ENCODE results near the gene KIAA1328.

Gene KIAA1328

DNA sequence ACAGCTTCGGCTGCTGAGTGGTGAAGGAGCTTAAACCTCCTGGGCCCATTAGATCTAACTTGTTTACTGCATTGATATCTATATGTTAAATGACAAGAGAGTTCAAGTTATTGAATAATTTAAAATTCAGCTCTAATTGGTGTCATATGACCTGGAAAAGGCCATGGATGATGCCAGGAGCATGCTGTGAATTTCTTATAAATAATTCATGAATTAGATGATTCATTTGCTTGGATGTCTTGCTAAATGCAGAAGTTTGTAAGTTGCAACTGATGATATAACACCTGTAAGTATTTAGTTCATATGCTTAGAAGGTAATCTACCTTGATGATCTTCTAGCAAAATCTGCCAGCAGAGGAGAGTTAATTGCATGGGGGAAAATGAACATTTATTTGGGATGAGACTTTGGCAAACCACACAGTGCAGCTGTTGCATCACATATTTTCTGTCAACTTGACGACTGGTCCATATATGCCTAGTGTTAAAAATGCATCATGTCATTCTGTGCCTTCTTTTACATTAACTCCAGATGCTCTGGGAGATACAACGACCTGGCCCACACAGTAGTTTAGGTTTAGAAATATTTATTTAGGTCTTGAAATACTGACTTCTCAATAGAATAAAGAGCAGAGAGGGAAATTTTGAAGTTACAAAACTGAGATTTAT, 226.3 kb downstream of the KIAA1328 start:
- TF ChIP-seq, protein P1, sequence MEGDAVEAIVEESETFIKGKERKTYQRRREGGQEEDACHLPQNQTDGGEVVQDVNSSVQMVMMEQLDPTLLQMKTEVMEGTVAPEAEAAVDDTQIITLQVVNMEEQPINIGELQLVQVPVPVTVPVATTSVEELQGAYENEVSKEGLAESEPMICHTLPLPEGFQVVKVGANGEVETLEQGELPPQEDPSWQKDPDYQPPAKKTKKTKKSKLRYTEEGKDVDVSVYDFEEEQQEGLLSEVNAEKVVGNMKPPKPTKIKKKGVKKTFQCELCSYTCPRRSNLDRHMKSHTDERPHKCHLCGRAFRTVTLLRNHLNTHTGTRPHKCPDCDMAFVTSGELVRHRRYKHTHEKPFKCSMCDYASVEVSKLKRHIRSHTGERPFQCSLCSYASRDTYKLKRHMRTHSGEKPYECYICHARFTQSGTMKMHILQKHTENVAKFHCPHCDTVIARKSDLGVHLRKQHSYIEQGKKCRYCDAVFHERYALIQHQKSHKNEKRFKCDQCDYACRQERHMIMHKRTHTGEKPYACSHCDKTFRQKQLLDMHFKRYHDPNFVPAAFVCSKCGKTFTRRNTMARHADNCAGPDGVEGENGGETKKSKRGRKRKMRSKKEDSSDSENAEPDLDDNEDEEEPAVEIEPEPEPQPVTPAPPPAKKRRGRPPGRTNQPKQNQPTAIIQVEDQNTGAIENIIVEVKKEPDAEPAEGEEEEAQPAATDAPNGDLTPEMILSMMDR (IDR thresholded peaks at IDR 0.05; ENCODE audit: low read depth, low read length): no peak
- H3K4me3 ChIP-seq (ENCODE audit: low read depth, low read length): no peak overlapping the region

DNA sequence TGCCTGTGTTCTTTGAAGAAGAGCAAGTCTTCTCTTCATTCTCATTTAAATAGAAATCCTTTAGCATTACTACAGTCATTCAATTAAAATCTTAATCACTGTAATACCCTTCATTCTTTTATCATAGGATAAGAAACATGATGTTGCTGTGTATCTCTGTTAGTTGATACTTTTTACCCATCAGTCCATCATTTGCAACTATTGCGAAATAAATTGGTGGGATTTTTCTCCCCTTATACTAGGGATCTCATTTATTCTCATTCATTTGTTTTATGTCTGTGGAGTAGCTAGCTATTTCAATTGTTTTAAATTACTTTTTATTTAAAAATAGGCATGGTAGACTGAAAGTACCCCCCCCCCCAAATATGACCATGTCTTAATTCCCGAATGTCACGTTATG, 235.3 kb downstream of the KIAA1328 start:
- H3K4me3 ChIP-seq (ENCODE audit: low read depth, low read length): no peak overlapping the region
- TF ChIP-seq, protein P1 (IDR thresholded peaks at IDR 0.05; ENCODE audit: low read depth, low read length): no peak

DNA sequence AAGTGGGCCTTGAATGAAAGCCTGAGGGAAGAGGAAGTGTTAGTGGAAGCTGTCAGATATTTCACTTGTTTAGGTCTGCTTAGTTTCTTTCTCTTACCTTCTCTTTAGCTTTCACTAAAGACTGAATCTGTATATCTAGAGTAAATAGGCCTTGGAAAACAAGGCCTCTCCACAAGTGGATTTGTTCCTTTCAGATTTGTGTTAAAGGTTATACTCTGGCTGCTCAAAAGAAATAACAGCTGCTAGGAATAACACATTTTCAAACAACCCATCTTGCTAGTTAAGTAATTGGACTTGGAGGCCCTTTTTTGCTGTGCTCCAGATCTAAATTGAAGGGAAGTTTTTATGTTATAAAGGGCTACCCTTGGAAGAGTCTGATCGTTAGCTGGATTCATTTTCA, 236.3 kb downstream of the KIAA1328 start:
- TF ChIP-seq, protein P1 (IDR thresholded peaks at IDR 0.05; ENCODE audit: low read depth, low read length): no peak
- no peak overlapping the region for H3K4me3 ChIP-seq (ENCODE audit: low read depth, low read length)

DNA sequence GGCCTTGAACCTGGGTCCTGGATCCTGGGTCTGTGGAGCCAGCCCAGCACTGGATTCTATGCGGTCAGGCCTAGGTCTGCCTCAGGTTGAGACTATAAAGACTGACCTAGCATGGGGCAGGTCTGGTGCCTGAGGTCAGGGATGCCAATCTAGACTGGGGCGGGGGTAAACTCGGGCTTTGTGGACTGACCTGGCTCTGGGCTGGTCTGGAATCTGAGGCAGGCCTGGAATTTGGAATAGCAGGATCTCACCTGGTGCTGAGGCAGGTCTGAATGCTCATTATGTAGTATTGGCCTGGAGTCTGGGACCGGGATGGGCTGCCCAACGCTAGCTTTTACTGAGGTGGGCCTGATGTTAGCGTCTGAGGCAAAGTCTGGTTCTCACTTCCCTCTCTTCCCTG, 256.0 kb downstream of the KIAA1328 start:
- no peak overlapping the region for H3K4me3 ChIP-seq (ENCODE audit: low read depth, low read length)
- TF ChIP-seq, protein P1 (IDR thresholded peaks at IDR 0.05; ENCODE audit: low read depth, low read length): no peak

DNA sequence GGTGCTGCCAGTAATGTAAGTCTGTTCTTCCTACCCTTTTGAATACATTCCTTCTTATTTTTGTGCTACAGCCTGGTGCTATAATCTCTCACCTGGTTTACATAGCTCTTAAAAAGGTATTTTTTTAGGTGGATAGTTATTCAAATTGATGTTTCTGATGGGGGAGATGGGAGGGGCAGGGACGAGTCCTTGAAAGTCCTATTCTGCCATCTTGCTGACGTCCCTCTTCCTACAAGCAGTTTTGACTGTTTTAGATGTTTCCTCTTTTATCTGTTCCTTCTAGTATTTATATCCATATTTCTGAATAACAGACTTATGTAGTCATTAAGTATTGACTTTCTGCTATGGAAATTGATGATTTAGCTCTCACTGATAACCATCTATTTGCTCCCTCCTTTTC, 256.4 kb downstream of the KIAA1328 start:
- H3K4me3 ChIP-seq (ENCODE audit: low read depth, low read length): no peak overlapping the region
- TF ChIP-seq, protein P1 (IDR thresholded peaks at IDR 0.05; ENCODE audit: low read depth, low read length): no peak

DNA sequence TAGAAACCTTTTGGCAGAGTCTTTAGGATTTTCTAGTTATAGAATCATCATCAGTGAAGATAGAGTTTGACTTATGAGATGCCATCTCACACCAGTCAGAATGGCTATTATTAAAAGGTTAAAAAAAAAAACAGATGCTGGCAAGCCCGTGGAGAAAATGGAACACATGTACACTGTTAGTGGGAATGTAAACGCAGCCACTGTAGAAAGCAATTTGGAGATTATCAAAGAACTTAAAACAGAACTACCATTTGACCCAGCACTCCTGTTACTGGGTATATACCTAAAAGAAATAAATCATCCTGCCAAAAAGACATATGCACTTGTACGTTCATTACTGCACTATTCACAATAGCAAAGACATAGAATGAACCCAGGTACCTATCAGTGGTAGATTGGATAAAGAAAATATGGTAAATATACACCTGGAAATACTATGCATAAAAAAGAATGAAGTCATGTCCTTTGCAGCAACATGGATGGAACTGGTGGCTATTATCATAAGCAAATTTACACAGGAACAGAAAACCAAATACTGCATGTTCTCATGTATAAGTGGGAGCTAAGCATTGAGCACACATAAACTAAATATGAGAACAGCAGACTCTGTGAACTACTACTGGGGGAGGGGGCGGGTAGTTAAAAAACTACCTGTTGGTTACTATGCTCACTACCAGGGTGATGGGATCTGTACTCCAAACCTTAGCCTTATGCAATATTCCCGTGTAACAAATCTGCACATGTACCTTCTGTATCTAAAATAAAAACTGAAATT, 279.0 kb downstream of the KIAA1328 start:
- TF ChIP-seq, protein P1 (IDR thresholded peaks at IDR 0.05; ENCODE audit: low read depth, low read length): no peak
- no peak overlapping the region for H3K4me3 ChIP-seq (ENCODE audit: low read depth, low read length)

DNA sequence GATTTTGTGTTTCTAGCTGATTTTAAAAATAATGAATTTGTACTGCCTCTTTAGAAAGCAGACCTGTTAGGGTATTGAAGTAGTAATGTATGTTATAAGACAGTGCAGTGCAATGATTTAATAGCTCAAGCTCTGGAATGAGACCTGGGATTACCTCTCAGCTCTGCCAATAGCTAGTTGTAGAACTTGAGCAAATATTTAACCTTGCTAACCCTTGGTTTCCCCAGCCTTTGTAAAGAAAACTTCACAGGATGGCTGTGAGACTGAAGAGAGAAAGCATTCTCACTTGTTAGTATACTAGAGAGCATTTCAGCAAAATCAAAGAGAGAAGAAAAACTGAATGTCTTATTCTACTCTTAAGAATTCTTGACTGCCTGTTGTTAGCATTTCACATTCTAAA, 293.9 kb downstream of the KIAA1328 start:
- TF ChIP-seq, protein P1 (IDR thresholded peaks at IDR 0.05; ENCODE audit: low read depth, low read length): no peak
- H3K4me3 ChIP-seq (ENCODE audit: low read depth, low read length): no peak overlapping the region

All from WI38 (cell line).